Endothelial cell of umbilical vein (primary cell): ENCODE results near the gene HEMGN. TPM values are rescaled to one million over a fixed set of nuclear protein-coding genes. Genes with fewer than 3 reads are reported as not detected.

Experiments used
- BruUV-seq: library from RNA; stranded (reverse); fragments of 400-500 nt; replicated peaks from 2 replicates; lab custom pipeline; 2021; lab: Mats Ljungman, UMichigan
- CTCF ChIA-PET: fragments of 300-600, 350-600 bp; sonication (Branson Sonifier 250); formaldehyde crosslinking; loops from one replicate; lab custom pipeline; 2021; ENCODE audit warnings: antibody characterized with exemption, inconsistent platforms; lab: Charles Lee
- POLR2A ChIA-PET: fragments of 300-600, 350-600 bp; sonication (Branson Sonifier 250); formaldehyde crosslinking; loops from one replicate; lab custom pipeline; 2021; ENCODE audit warnings: antibody characterized with exemption, inconsistent platforms; lab: Charles Lee
- DNase-seq: peaks from one replicate; pipeline ENCODE4 v3.0.0-alpha.2; 2011; ENCODE audit warnings: low read depth, low spot score
- FAIRE-seq: peaks from 2 replicates; lab custom pipeline; 2011; peaks lifted over from hg19 to GRCh38; lab: Jason Lieb, UNC
- H2AFZ ChIP-seq: 2 replicates; pipeline ENCODE4 v1.6.0; 2012; ENCODE audit warnings: low read depth, low read length, control low read depth, inconsistent platforms
- H3K27ac ChIP-seq: 2 replicates; pipeline ENCODE4 v1.5.1; 2011; ENCODE audit warnings: low read depth, mild to moderate bottlenecking, control low read depth, low read length, moderate library complexity; ENCODE audit not compliant: insufficient read depth
- H3K27me3 ChIP-seq, 2 experiments: 2 replicates each; pipeline versions ENCODE4 v1.6.0 to v1.6.1; 2011; ENCODE audit warnings: low read length in 2 of 2, mixed read lengths in 1 of 2; ENCODE audit not compliant: control insufficient read depth in 2 of 2, insufficient read depth in 2 of 2
- H3K36me3 ChIP-seq, 2 experiments: 2 replicates in 1 of 2; 3 replicates in 1 of 2; pipeline ENCODE4 v1.5.1; 2011; ENCODE audit warnings: low read length in 2 of 2, mild to moderate bottlenecking in 1 of 2, moderate library complexity in 1 of 2; ENCODE audit not compliant: control insufficient read depth in 2 of 2, insufficient read depth in 2 of 2; ENCODE audit errors: extremely low read depth in 1 of 2
- H3K4me1 ChIP-seq: 3 replicates; pipeline ENCODE4 v1.5.1; 2011; ENCODE audit warnings: mild to moderate bottlenecking, low read length; ENCODE audit not compliant: control insufficient read depth, insufficient read depth; ENCODE audit errors: extremely low read depth
- H3K4me2 ChIP-seq: 2 replicates; pipeline ENCODE4 v1.6.1; 2011; ENCODE audit warnings: low read length, control low read depth, mixed read lengths; ENCODE audit not compliant: insufficient read depth
- H3K4me3 ChIP-seq, 3 experiments: fragments of 200-600 bp in 1 of 3; sonication (generic), shearing (Covaris generic) in 1 of 3; replicated peaks in 1 of 3; 2 replicates each; pipeline ENCODE4 v1.5.1; 2011 to 2016; ENCODE audit warnings: control low read depth in 3 of 3, low read length in 3 of 3, mild to moderate bottlenecking in 2 of 3, inconsistent platforms in 1 of 3, low read depth in 1 of 3, moderate library complexity in 1 of 3; ENCODE audit not compliant: insufficient read depth in 1 of 3
- H3K79me2 ChIP-seq: 2 replicates; pipeline ENCODE4 v1.6.0; 2012; ENCODE audit warnings: low read length, inconsistent platforms; ENCODE audit not compliant: control insufficient read depth, insufficient read depth
- H3K9ac ChIP-seq: replicated peaks from 2 replicates; pipeline ENCODE3; 2011; ENCODE audit warnings: low read length, control low read depth; ENCODE audit not compliant: insufficient read depth; ENCODE audit errors: extremely low read depth
- H3K9me1 ChIP-seq: replicated peaks from 3 replicates; pipeline ENCODE4 v1.6.0; 2011; ENCODE audit warnings: mild to moderate bottlenecking, low read length; ENCODE audit not compliant: control insufficient read depth, insufficient read depth; ENCODE audit errors: extremely low read depth
- H3K9me3 ChIP-seq: replicated peaks from 2 replicates; pipeline ENCODE4 v1.5.1; 2012; ENCODE audit warnings: low read length, inconsistent platforms; ENCODE audit not compliant: control insufficient read depth, insufficient read depth
- H4K20me1 ChIP-seq: replicated peaks from 2 replicates; pipeline ENCODE3; 2011; ENCODE audit warnings: mild to moderate bottlenecking, low read length; ENCODE audit not compliant: control insufficient read depth, insufficient read depth; ENCODE audit errors: extremely low read depth
- CTCF ChIP-seq, 2 donors: IDR thresholded peaks; 1 replicate in 1 of 2; 2 replicates in 1 of 2; pipeline ENCODE4 v1.5.1; 2011; ENCODE audit warnings: low read length in 2 of 2, mild to moderate bottlenecking in 2 of 2, moderate library complexity in 2 of 2, control low read depth in 1 of 2, inconsistent platforms in 1 of 2, low read depth in 1 of 2; ENCODE audit not compliant: insufficient read depth in 1 of 2; ENCODE audit errors: extremely low read depth in 1 of 2
- FOS ChIP-seq: IDR thresholded peaks from 2 replicates; pipeline ENCODE4 v1.6.1; 2011; ENCODE audit warnings: mild to moderate bottlenecking, low read length, moderate library complexity, borderline replicate concordance; ENCODE audit not compliant: insufficient read depth
- MAX ChIP-seq: IDR thresholded peaks from 2 replicates; pipeline ENCODE4 v1.6.1; 2011; ENCODE audit not compliant: insufficient read depth, insufficient read length
- MYC ChIP-seq: IDR thresholded peaks from one replicate; pipeline ENCODE4 v1.6.1; 2011; ENCODE audit warnings: mild to moderate bottlenecking, low read depth, low read length
- POLR2A ChIP-seq: IDR thresholded peaks from 2 replicates; pipeline ENCODE4 v1.6.1; 2012; ENCODE audit warnings: low read depth, mild to moderate bottlenecking, control low read depth, low read length
- POLR2AphosphoS5 ChIP-seq: IDR thresholded peaks from 2 replicates; pipeline ENCODE4 v1.6.1; 2012; ENCODE audit warnings: low read depth, mild to moderate bottlenecking, control low read depth, low read length, moderate library complexity; ENCODE audit not compliant: insufficient read depth
- dilution Hi-C: fragments of 300-500 bp; cut with MboI; formaldehyde crosslinking; loops from one replicate; pipeline ENCODE4 v1.15.0; 2019; ENCODE audit warnings: low sequenced_read_pairs; ENCODE audit not compliant: extremely low pct_ligation_motif_present
- intact Hi-C: fragments of 100-400 bp; cut with micrococcal nuclease; formaldehyde crosslinking; loops from one replicate; pipeline ENCODE4 v1.10.0; 2022
- polyA plus RNA-seq, 4 experiments: library from polyadenylated mRNA; depleted of rRNA in 3 of 4; stranded (reverse) in 3 of 4; unstranded in 1 of 4; fragments of >200 nt; gene quantifications; 2 replicates each; pipeline versions ENCODE4 v1.2.1 to v1.2.3, GENCODE V29; 2011 to 2012; ENCODE audit warnings: missing spikeins in 1 of 4
- total RNA-seq: library from RNA; stranded (reverse); gene quantifications from 2 replicates; pipeline ENCODE4 v1.2.3, GENCODE V29; 2021

The HEMGN gene
- total and polyA plus RNA-seq, 2 donors (not counting 3 experiments of a cell fraction or from before 2014, with no cell fraction given), result not detected

GRCh38 chr9:97980918-97981845 lies 43.2 kb upstream of the HEMGN start:
- FAIRE-seq (no peak), DNase-seq (no peak)
- H3K36me3 ChIP-seq, result no peaks in the 10 kb centered on the region
- dilution Hi-C loops (no loop called here), intact Hi-C loops (no loop called here)
- H3K27me3 ChIP-seq, result no peaks in the 10 kb centered on the region
- TF ChIP-seq MYC, result no peak
- TF ChIP-seq FOS, result no peak
- no peak for TF ChIP-seq POLR2A
- no peak for TF ChIP-seq CTCF (IDR thresholded peaks at IDR 0.05; ENCODE audit: extremely low read depth in 1 of 2, insufficient read depth in 1 of 2, low read depth in 1 of 2, low read length in 2 of 2)
- TF ChIP-seq MAX, result no peak
- TF ChIP-seq POLR2AphosphoS5, result no peak
- peaks cover 19% of the 10 kb centered on the region for H3K4me1 ChIP-seq
- no peak overlapping the region for H3K4me3 ChIP-seq
- POLR2A ChIA-PET, result no interaction called here
- no peak overlapping the region for H3K4me2 ChIP-seq
- H2AFZ ChIP-seq, result no peak overlapping the region
- H3K27ac ChIP-seq, result no peak overlapping the region
- peaks cover under 1% of the 10 kb centered on the region for H4K20me1 ChIP-seq
- no peaks in the 10 kb centered on the region for H3K9me1 ChIP-seq
- H3K9me3 ChIP-seq, result no peaks in the 10 kb centered on the region
- peaks cover 30% of the 10 kb centered on the region for H3K79me2 ChIP-seq
- no TSS peak for BruUV-seq
- H3K9ac ChIP-seq, result no peak overlapping the region
- CTCF ChIA-PET, result interaction anchor here (0.6 to 4.1 kb wide), 3 partner anchors 10 to 58 kb away, joined by 3 to 37 read pairs (median 32); partner anchors contain the start of gene TRMO
